NT2/D1 (cell line): ENCODE results near the gene BIK.

Experiments
- DNase-seq: peaks from one replicate; pipeline ENCODE4 v3.0.0-alpha.2; 2011; ENCODE audit warnings: low read depth, low spot score
- H3K27me3 ChIP-seq: 2 replicates; pipeline ENCODE4 v1.6.0; 2011; ENCODE audit warnings: mild to moderate bottlenecking; ENCODE audit not compliant: insufficient read length, insufficient read depth
- H3K36me3 ChIP-seq: 2 replicates; pipeline ENCODE4 v1.6.1; 2011; ENCODE audit warnings: mild to moderate bottlenecking, low read length, mixed read lengths; ENCODE audit not compliant: insufficient read depth, insufficient read length
- H3K4me1 ChIP-seq: 2 replicates; pipeline ENCODE4 v1.5.1; 2011; ENCODE audit not compliant: insufficient read depth, insufficient read length
- H3K4me3 ChIP-seq: 2 replicates; pipeline ENCODE4 v1.5.1; 2011; ENCODE audit warnings: low read depth; ENCODE audit not compliant: insufficient read length
- H3K9ac ChIP-seq: 2 replicates; pipeline ENCODE4 v1.6.0; 2011; ENCODE audit warnings: low read depth; ENCODE audit not compliant: insufficient read length
- H3K9me3 ChIP-seq: 2 replicates; pipeline ENCODE4 v1.5.1; 2011; ENCODE audit warnings: mild to moderate bottlenecking, low read length; ENCODE audit not compliant: insufficient read depth
- SUZ12 ChIP-seq: IDR thresholded peaks from 2 replicates; pipeline ENCODE4 v1.6.1; 2011; ENCODE audit not compliant: insufficient read length, insufficient read depth; ENCODE audit errors: extremely low read depth
- YY1 ChIP-seq: IDR thresholded peaks from 2 replicates; pipeline ENCODE4 v1.6.1; 2011; ENCODE audit not compliant: insufficient read length, insufficient read depth
- ZNF274 ChIP-seq: IDR thresholded peaks from 2 replicates; pipeline ENCODE4 v1.6.1; 2011; ENCODE audit warnings: mild to moderate bottlenecking, low read depth, low read length

Gene BIK

DNA sequence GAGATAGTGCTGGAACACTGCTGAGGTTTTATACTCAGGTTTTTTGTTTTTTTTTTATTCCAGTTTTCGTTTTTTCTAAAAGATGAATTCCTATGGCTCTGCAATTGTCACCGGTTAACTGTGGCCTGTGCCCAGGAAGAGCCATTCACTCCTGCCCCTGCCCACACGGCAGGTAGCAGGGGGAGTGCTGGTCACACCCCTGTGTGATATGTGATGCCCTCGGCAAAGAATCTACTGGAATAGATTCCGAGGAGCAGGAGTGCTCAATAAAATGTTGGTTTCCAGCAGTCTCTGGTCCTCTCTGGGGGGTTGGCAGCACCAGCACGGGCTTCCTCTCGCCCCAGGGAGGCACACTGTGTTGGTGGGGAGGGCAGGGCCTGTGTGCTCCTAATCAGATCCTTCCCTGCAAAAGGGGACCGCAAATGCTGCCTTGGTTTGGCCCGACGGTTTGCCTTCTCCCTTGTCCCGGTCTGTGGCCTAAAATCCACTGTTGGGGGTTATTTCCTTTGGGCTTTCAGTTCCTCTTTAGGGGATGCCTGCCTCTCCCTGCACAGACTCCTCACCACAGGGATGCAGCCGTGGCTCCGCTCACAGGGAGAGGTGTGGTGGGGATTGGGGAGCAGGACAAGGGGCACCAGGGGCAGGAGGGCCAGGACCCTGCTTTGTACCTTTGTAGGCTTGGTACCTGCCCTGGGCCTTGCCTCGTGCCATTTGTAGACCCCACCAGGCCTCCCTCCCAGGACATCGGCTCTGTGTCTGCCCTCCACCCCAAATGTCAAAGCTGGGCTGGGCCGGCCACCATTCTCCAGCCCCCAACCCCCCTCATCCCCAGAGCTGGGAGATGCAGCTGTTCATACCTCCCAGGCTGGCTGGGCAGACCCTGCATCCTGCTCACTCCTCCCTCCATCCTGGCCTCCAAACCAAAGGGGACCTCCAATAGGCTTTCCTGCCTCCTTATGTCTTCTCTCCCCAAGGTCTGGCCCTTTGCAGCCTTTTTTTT is 19.2 kb downstream of the BIK start:
- DNase-seq: no peak
- H3K9ac ChIP-seq: no peak overlapping the region
- H3K4me1 ChIP-seq: peaks cover 16% of the 10 kb centered on the region
- peaks cover 35% of the 10 kb centered on the region for H3K36me3 ChIP-seq
- no peak for TF ChIP-seq YY1
- H3K4me3 ChIP-seq: no peak overlapping the region
- H3K9me3 ChIP-seq: no peaks in the 10 kb centered on the region
- H3K27me3 ChIP-seq: no peaks in the 10 kb centered on the region

DNA sequence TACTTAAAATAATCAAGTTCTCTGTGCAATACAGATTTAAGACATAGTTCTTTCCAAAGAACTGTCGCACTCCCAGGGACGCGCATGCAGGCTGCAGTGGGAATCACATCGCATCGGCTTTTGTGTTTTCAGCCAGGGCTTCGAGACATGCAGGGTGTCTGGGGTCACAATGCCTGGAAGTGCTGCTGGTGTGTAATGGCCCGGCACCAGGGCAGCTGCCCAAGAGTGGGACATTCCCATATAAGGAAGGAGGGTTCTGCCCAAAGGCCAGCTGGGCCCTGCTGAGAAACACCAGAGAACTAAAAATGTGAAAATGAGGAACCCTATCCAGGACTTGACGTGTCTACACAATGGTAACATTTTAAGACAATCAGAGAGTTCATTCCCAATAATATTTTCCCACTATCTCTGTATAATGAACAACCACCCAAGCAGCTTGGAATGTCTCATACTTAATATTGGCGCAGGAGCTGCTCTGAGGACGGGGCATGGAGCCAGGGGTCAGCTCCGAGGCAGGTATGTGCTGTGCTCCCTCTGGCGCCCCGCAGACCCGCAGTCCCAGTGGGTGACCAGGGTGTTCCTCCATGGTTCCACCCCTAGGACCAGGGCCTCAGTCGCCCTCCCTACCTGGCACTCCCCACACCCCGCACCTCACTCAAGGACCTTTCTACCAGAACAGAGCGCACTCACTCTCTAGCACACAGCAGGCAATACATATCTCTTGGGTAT is 21.4 kb downstream of the BIK start:
- TF ChIP-seq ZNF274 (no peak), YY1 (no peak), SUZ12 (no peak)

DNA sequence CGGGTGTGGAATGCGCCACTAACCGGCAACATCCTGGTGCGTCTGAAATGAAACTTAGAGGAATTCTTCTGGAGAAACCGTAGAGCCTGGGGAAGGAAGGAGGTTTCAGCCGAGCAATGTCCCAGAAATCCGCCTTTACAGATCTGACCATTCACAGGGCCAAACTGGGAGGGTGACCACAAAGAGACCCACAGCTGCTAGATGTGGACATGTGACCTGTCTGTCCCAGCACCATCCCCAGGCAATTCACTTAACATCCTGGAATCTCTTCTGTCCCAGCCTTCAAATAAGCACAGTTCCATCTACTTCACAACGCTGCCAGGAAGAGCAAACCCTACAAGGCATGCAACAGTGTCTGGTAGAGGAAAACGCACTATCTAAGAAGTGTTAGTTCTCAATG is 22.9 kb downstream of the BIK start:
- H3K4me3 ChIP-seq: no peak overlapping the region
- peaks cover 68% of the 10 kb centered on the region for H3K36me3 ChIP-seq
- H3K27me3 ChIP-seq: no peaks in the 10 kb centered on the region
- no peaks in the 10 kb centered on the region for H3K9me3 ChIP-seq
- no peak overlapping the region for H3K9ac ChIP-seq
- no peak for TF ChIP-seq ZNF274
- TF ChIP-seq YY1: no peak
- TF ChIP-seq SUZ12: no peak
- DNase-seq: no peak
- H3K4me1 ChIP-seq: peaks cover 8% of the 10 kb centered on the region

More for the DNA sequence above, 21.4 kb downstream of the BIK start:
- Histone ChIP-seq H3K27me3 (no peaks in the 10 kb centered on the region), H3K4me3 (no peak overlapping the region), H3K4me1 (peaks cover 14% of the 10 kb centered on the region), H3K9me3 (no peaks in the 10 kb centered on the region), H3K36me3 (peaks cover 55% of the 10 kb centered on the region), H3K9ac (no peak overlapping the region)
- no peak for DNase-seq

DNA sequence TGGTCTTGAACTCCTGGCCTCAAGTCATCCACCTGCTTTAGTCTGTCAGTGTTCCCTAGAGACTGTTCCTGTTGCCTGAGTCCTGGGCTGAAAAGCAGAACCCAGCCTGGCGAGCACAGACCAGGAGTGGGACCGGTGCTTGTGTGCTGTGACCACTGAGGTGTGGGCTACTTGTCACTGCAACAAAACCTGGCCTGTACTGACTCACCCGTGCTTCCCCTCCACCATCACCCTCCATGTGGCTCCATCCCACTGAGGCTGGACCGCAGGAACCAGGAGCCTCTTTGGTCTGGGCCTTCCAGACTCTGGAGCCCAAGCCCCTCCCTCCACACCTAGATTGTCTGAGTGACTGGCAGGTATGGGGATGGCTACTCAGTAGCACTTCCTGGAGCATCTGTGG is 24.0 kb downstream of the BIK start:
- Histone ChIP-seq H3K27me3 (no peaks in the 10 kb centered on the region), H3K36me3 (peaks cover 80% of the 10 kb centered on the region), H3K9me3 (no peaks in the 10 kb centered on the region), H3K4me3 (no peak overlapping the region), H3K4me1 (peaks cover 5% of the 10 kb centered on the region), H3K9ac (no peak overlapping the region)
- DNase-seq: no peak
- TF ChIP-seq ZNF274 (no peak), SUZ12 (no peak)

DNA sequence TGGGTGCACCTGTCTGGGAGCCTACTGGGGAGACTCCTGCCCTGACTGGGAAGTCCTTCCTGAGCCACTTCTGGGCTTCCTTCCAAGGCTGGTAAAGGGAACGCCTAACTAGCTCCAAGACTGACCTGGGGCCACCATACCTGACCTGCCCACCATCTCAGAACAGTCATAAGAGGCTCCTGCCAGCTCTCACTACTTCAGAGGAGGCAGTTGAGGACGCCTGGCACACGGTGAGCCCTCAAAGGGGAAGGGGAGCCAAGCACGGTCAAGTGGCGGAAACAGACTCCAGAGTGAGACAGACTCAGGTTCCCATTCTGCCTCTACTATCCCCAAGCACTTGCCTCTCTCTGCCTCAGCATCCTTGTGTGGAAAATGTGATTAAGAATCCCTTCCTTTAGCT is 25.0 kb downstream of the BIK start:
- no peak overlapping the region for H3K9ac ChIP-seq
- H3K36me3 ChIP-seq: peaks cover 90% of the 10 kb centered on the region
- H3K27me3 ChIP-seq: no peaks in the 10 kb centered on the region
- TF ChIP-seq ZNF274: no peak
- no peak for TF ChIP-seq YY1
- no peak for TF ChIP-seq SUZ12
- H3K4me1 ChIP-seq: peaks cover 2% of the 10 kb centered on the region
- H3K9me3 ChIP-seq: no peaks in the 10 kb centered on the region
- DNase-seq: no peak
- H3K4me3 ChIP-seq: no peak overlapping the region

DNA sequence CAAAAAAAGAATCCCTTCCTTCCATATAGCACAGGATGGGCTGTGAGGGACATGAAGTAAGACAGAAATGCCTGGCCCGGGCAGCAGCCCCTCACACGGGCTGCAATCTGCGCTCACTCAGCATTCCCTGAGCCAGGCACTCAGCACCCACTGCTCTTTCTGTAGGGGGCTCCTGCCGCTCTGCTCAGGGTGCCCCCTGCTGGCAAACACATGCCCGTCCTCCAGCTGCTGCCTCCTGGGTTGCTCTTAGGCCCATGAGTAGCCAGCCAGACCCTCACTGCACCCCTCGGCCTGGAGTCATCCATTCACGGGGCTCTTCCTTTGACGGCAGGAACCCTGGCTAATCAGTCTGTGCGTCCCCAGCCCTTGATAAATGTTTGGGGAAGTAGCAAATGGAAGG is 25.7 kb downstream of the BIK start:
- Histone ChIP-seq H3K9ac (no peak overlapping the region), H3K36me3 (peaks cover 94% of the 10 kb centered on the region), H3K4me1 (peaks cover 2% of the 10 kb centered on the region), H3K4me3 (no peak overlapping the region), H3K9me3 (no peaks in the 10 kb centered on the region), H3K27me3 (no peaks in the 10 kb centered on the region)
- peak; percentile 38 for DNase-seq
- TF ChIP-seq YY1: no peak
- TF ChIP-seq SUZ12: no peak
- no peak for TF ChIP-seq ZNF274

DNA sequence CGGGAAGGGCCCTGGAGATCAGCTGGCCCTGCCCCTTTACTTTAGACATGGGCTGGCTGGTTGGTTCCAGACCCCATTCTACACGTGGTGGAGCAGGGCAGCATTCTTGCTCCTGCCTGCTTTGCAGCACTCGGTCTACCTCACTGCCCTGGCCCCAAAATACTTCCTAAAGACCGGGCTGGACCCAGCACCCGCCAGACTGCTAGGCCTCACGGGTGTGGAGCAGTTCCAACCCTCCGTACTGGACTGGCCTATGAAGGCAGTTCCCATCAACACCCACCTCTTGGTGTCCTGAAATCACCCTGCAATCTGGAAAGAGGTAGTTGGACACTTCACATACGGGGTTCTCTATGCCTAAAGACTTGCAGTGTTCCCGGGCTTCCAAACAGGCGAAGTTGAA is 26.3 kb downstream of the BIK start:
- no peak overlapping the region for H3K9ac ChIP-seq
- TF ChIP-seq ZNF274: no peak
- no peak for TF ChIP-seq SUZ12
- TF ChIP-seq YY1: no peak
- H3K27me3 ChIP-seq: no peaks in the 10 kb centered on the region
- peaks cover 91% of the 10 kb centered on the region for H3K36me3 ChIP-seq
- no peak overlapping the region for H3K4me3 ChIP-seq
- no peaks in the 10 kb centered on the region for H3K9me3 ChIP-seq
- H3K4me1 ChIP-seq: peaks cover 2% of the 10 kb centered on the region
- no peak for DNase-seq
